Measurements from ENCODE around the gene RENBP.
A peak's percentile ranks its signal among the peaks of the same experiment; 100 is the strongest.

The RENBP gene

DNA sequence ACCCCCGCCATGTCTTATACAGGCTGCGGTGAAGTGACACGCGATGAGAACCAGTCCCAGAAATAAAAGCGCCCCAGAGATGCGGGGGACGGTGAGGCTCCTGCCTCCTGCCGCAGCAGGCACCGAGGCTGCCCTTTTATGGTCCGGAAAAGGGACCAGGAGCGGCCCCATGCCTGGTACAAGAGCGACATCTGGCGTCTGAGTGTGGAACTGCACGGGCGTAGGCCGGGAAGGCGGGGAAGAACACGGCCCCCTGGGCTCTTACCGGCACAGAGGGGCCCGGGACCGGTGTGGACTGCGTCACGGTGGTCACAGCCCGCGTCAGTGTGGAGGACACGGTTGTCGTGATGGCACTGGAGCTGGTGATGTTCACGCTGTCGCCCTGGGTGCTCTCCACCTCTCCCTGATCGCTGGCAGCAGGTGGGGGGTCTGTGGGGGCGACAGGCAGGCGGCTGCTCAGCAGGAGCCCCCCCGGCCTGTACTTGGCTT, 8.9 kb upstream of the RENBP start:
- DNase-seq = peak; percentile 77 to 80

DNA sequence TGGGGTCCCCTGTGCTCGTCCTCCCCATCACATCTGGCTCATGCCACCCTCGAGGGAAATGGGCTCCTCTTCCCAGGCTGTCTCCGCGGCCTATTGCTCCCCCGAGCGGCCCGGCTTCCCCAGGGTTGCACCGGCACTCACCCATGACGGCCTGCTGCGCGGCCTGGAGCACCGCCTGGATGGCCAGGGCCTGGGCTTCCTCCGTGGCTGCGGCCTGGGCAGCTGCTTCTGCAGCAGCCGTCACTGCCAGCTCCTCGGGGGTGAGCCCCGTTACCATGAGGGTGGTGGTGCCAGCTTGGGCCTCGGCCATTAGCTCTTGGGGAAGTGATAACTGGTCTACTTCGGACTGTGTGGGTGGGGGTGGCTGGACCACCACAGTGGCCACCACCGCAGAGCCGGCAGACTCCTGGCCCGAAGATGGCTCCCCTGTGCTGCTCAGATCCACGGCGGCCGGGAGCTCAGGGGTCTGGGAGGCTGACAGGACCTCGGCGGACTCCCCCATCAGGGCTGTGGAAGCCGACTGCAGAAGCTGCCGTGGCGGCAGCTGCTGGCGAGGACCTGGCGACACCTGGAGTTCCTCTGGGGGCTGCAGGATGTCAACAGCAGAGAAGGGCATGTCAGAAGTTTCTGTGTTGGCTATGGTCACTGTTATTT, 8.1 kb upstream of the RENBP start:
- no peak for DNase-seq

DNA sequence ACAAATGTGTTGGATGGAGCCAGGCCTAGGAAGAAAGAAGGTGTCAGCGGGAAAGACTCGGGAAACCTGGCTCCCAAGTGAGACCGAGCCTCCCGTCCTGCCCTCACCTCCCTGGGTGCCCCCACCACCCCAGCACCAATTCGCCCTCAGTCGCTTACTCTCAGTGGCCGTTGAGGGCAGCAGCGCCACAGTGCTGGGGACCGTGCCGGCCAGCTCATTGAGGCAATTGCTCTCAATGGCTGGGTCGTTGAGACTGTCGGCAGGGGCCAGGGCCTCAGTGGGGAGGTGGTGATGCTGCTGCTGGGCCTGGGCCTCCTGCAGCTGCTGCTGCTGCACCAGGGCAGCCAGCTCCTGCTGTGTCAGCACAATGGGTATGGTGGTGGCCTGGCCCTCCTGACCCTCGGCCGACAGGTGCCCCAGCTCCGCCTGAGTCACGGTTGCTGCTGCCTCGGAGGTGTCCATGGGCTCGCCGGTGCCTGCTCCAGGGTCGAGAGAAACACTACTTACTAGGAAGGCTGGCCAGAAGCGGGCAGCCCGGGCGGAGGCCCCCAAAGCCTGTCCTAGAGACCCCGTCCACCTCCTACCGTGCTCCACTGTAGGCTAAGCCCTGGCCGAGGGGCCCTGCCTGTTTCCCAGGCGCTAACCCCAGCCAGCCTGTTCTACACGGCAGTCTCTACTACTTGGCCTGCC, 7.4 kb upstream of the RENBP start:
- no peak for DNase-seq

DNA sequence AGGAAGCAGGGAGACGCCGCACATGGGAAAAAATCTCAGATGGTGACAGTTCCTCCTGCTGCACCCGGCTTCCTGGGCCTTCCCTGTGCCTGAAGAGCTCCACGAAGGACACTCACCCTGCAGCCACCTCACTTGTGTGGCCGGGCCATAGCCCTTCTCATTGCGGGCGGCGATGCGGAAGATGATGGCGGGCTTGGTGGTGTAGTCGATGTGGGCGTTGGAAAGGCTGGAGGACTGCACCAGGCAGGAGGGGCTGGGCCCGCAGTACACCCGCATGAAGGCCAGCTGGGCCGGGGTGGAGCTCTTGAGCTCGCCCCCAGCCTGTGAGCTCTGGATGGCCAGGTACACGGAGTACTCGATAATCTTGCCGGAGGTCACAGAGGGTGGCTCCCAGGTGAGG, 5.7 kb upstream of the RENBP start:
- DNase-seq = no peak

DNA sequence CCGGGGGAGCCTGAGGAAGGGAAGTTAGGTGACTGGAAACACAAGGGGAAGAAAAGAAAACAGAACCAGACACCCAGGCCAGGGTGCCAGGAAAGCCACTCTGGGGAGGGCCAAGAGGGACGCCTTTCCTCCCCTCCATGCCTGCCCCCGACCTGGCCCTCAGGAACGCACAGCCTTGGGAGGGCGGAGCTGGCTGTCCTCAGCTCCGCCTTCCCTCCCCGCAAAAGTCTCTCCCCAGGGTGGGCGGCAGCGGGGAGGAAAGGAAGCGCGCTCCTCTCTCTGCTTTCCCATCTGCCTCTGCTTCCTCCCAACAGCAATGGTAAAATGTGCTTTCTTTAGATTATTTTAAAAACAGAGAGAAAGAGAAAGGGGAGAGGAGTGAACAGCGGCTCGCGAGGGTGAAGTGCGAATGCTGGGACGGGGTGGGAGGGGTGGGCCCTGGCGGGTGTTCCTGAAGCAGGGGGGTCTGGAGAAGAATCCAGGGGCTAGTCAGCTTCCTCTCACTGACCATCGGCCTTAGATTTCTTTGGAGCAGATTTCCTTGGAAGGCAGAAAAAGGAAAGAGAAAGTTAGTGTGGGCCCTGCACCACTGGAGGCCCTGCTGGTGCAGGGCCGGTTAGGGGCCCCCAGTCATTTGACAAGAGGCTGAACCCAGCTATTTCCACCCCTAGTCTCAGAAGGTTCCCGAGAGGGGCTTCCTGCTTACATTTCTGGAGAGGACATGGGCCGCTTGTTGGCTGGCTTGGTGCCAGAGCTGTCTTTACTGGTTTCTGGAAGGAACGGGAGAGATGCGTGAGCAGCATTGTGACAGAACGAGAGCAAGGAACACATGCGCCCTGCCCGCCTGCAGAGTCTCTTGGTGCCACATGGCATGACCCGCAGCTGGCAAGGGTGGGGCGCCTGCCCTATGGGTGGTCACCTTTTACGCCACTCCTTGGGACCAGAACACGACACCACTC, 4.7 kb upstream of the RENBP start:
- DNase-seq = no peak

DNA sequence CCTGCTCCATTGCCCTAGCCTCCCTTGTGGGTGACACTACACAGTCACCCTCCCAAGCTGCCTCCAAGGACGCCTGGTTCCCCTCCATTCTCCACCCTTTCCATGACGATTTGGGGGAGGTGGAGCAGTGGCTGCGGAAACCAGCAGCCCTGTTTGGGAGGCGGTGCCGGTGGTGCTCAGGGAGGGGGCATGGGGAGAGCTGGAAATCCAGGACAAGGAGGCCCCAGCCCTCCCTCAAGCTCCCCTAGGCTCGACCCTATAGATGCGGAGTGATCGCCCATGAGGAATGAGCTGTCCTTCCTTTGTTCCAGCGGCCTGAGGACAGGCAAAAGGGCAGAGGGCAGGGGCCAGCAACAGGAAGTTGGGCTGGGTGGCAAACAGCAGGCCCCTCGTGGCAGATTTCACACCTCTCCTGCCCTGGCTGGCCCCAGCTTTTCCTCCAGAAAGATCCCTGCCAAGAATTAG, 3.6 kb upstream of the RENBP start:
- no peak for DNase-seq

DNA sequence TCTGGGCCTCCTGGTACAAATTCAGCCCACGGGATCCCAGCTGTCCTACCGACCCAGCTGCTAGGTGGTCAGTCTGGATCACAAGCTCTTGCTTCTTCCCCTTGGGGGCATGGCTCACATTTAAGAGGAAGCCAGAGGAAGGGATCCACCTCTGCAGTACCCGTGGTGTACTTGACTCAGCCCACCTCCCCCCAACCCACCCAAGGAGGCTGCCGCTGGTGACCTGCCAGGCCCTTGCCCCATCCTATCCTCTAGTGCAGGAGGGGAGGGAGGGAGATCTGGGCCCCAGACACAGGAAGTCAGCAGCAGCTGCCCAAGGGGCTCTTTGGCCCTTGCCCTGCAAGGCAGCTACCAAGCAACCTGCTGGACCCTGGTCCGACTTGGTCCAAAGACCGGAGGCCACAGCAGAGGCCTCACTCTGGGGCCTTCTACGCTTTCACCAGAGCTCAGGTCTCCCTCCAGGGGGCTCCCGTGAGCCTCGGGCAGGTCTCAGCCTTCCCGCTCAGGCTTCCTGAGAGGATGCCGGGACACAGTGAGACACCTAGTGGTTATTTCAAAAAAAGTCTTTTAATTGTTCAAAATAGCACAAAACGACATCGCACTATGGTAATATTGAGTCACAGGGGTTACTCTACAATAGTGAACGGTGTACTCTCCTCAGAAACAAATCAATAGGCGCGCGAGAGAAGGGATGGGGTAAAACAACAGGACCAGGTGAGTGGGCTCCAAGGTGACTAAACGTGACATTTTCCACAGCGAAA, 2.7 kb upstream of the RENBP start:
- DNase-seq = peak; percentile 82 to 86

DNA sequence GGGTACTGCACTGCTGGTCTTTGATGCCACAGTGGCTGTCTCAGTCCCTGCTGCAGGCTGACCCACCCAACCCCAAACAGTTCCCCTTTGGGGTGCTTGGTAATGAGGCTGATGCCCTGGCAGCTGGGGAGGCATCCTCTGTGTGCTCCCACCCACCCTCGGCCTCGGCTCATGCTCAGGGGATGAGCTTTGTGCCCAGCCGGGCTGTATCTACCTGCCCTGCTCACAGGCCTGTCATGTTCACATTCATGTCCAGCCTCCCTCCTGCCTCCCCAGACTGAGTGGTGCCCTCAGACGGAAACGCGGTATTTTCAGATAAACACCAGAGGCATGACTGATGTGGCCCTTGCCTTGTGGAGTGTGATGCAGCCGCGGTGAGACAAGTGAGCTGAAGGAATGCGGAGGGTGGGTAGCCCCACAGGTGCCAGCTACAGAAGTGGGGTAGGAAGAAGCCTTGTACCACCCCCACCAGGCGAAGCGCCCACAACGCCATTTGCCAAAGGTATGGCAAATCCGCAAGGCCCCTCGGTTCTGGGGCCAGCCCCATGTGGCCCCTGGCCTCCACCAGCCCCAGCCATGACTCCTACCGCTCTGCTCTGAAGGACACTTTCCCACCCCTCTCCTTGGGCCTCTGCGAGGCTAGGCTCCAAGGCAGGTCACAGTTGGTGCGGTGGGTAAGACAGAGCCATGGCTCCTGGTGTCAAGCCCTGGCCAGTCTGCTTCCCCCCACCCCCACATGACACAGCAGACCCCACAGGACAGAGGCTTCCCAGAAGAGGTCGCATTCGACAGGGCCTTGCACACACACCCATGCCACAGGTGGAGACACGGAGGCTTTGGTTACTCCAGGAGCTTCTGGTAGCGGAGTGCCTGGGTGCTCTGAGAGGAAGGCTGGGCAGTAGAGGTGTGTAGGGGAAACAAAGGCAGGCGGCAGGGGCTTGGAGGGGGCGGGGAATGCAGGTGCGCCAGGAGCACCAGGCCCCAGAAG, 1.8 kb upstream of the RENBP start:
- no peak for DNase-seq

DNA sequence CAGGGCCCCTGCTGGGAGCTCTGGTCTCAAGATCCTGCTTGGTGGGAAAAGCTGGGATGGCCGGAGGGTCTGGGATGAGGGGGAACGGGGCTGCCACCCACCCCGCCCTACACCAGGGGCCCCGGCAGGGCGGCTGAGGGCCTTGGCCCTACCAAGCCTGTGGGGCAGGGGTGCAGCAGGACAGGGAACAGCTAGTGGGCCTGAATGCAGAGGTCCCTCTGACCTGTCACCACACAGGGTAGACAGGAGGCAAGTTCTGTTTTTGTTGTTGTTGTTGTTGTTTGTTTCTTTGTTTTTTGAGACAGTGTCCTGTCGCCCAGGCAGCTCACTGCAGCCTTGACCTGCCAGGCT, 332 bp upstream of the RENBP start:
- DNase-seq = no peak

DNA sequence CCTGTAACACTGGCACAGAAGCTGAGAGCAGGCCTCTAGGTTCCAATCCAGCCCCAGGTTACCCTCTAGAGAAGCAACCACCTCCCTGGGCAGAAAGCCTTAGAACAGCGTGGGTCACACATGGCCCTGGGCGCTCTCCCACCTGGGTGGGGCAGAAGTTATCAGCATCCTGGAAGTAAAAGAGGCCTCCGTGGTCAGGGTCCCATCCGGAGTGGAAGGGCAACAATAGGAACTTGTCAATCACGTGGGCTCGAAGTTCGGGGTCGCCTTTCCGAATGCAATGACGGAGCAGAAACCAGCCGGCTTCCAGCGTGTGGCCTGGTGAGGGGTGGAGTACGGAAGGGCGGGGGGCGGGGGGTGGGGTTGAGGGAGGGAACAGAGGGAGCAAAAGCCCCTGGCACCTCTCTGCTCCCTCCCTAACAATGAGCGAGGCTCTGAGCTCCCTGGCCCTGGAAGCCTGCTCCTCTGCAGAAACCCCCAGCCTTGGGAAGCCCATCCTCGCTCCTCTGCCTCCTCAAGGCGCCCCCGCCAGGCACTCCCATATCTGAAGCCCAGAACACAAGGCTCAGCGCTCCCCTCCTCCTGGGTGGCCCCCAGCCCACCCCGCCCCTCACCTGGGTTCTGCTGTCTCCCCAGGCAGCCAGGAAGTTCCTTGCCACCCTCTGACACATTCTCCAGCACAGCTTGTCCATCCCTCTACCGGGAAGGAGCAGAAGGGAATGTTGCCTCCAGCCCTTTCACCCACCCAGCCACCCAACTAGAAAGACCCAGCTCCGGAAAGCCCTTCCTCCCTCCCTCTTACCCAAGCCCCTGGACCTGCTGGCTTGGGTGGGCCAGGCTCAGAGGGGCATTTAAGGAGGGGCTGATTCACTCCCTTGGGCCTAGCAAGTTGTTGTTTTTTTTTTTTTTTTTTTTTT, 2.8 kb downstream of the RENBP start:
- DNase-seq = no peak

DNA sequence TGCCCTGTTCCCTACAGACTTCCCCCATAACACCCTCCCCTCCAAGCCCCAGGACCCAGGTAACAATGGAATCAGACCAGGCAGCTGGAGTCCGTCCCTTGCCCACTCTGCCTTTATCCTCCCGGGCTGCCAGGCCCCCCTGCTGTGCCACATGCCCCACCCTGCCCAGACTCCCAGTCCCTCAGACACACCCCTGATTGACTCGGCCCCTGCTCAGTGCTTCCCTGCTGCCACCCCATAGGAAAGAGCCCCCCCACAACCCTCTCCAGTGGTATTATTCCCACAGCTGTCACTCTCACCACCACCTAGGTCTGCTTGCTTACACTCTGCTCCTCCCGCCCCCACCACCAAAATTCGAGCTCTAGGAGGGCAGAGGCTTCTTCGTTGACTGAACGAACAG, 4.9 kb downstream of the RENBP start:
- DNase-seq = no peak

DNA sequence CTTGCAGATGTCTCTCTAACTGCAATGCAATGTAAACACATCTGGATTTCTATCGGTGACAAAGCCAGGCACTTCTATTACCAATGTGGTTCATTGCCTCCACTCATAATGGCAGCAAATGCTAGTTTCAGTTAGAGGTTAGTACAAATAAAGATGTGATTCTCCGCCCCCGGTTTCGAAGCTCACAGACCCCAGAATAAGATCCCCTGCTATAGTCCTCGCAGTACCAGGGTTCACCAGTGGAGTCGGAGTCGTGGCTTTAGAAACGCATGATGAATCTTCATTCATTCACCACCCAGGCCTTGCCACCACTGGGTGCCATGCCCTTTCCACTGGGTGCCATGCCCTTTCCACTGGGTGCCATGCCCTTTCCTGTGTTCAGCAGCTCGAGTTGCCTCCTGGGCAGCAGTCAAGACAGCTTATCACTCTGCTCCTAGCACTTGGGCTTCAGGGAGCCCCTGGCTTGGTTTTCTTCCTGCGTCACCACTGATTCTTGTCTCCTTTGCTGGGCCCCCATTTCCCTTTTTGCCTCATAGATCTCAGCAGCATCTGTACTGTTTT, 6.1 kb downstream of the RENBP start:
- DNase-seq = no peak

DNA sequence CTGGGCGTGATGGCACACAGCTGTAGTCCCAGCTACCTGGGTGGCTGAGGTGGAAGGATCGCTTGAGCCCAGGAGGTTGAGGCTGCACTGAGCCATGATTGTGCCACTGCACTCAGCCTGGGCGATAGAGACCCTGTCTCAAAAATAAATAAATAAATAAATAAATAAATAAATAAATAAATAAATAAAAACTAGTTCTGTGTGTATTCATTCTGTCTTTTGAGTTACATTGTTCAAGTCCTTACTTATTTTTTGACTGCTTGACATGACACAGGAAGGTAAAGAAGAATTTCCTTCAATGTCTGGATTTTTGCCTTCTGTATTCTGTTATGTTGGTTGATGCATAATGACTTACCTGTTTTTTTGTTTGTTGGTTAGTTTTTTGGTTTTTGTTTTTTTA, 7.4 kb downstream of the RENBP start:
- DNase-seq = no peak

DNA sequence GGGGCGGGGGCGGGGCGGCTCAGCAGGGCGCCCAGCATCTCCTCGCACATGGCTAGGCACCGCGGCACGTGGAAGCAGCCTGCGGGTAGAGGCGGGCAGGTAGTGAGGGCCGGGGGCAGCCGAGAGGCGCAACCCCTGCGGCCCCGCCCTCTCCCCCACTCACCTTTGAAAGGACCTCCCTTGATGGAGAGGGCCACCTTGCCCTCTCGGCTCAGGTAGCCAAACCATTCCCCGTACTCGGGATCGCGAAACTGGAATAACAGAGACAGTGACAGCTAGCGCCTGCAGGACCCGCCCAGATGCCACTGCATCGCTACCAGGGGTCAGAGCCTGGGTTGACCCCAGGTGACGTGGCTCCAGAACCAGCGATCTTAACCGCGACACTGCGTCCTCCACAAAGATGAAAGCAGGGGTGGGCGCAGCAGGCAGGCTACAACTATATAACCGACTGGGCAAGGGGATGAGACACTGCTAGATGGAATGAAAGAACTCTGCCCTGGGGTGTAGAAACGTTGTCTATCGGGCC, 9.1 kb downstream of the RENBP start:
- no peak for DNase-seq

DNA sequence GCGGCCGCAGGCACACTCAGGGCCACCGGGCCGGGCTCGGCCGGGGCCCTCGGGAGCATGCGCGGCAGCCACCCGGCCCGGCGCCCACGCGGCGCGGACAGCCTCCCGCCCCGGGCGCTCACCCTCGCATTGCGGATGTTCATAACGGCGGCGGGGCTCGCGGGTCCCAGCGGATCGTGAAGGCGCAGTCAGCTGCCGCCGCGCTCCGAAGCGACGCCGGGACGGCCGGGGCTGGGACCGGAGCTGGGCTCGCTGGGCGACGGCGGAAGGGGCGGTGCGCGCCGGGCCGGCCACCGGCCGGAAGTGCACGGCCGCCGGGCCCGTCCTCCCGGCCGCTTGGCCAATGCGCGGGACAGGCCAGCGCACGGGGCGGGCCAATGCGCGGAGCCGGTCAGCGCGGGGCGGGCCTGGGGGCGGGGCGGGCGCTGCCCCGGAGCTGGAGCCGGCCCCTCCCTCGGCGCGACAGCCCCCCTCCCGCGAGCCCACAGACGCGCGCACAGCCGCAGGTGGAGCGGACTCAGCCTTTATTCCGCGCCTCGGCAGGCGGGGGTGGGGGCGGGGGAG, 9.6 kb downstream of the RENBP start, which contains the start of gene NAA10:
NAA10 (minus strand) TSS at position 276 of the 564 bp plus-strand sequence; CDS start at position 143, 133 bp downstream.
- peak; percentile 72 to 74 for DNase-seq

DNA sequence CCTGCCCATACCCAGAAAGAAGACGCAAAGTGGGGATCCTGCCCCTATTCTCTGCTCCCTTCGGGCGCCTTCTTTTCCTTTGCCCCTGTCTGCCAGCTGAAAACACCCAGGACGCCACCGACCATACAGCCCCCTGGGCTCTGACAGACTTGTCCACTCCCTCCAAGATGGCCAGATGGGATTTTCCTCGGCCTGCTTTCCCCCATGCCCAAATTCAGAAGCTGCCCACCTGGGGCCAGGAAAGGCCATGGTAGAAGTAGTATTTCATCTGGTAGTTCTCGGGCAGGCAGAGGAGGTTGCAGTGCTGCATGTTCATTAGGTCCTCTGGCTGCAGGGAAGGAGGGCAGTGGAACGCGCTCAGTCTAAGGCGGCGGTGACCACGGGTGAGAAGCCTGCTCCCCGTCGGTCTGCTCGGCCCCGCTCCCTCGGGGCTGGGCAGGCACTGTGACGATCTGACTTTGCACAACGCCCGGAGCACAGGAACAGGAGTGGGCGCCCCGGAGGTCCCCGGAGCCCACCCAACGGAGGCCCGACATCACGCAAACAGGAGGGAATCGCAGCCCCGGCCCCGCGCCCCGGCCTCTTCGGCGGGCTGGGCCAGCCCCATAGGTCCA, 10.2 kb downstream of the RENBP start:
- no peak for DNase-seq

DNA sequence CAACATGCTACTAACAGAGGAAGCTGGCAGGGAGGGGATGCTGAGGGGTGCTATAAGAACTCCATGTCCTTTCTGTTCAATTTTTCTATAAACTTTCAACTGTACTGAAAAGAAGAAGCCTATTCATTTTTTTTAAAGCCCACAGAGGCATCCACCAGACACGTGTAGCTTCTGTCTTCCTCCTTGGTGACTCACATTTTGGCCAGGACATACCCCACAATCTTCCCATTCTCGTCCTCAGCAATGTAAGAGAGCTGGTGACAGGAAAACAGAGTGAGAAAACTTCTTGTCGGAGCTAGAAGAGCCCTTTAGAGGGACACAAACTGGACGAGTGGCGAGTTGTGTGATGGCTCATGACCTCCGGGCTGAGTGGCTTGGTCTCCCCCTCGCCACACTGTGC, 10.7 kb downstream of the RENBP start:
- DNase-seq = no peak

DNA sequence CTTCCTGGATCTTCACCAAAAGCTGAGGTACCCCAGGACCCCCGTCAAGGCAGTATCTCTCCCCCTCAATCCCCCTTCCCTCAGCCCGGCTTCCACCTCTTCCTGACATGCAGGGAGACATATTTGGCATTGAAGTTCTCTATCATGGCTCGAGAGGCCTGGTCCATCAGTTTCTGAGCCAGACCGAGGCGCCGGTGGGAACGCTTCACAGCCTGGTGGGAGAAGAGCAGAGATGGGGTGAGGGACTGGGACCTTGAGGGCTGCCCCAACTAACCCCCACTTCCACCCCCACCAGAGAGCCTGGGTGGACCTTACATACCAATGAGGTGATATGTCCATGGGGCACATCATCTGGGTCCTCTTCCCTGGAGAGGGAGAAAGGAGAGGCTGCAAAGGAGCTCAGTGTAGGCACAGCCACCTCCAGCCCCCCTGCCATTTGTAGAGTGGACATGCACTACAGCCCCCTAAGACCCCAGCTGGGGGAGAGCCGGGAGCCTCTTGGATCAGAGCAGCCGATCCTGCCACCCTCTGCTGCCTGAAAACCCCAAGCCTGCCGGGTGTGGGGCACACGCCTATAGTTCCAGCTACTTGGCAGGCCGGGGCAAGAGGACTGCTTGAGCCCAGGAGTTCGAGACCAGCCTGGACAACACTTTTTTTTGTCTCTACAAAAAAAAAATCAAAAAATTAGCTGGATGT, 12.1 kb downstream of the RENBP start:
- DNase-seq = no peak
